Suprapubic skin (tissue), 4 donors: ENCODE results near the gene ELMO1.

Source experiments
- EP300 ChIP-seq: sonication (generic); formaldehyde crosslinking; IDR thresholded peaks from one replicate; pipeline ENCODE4 v1.6.1; 2017; ENCODE audit warnings: antibody characterized with exemption
- POLR2A ChIP-seq, 2 donors: fragments of 450-650 bp; IDR thresholded peaks; one replicate each; pipeline ENCODE4 v1.6.1; 2017; ENCODE audit warnings: antibody characterized with exemption in 2 of 2, mild to moderate bottlenecking in 2 of 2, moderate library complexity in 2 of 2
- POLR2AphosphoS5 ChIP-seq, 3 donors: sonication (generic); formaldehyde crosslinking; IDR thresholded peaks; one replicate each; pipeline ENCODE4 v1.6.1; 2017; ENCODE audit warnings: antibody characterized with exemption in 3 of 3
- TF ChIP-seq, protein P1 (sequence below), 2 donors: fragments of 200-600 bp in 1 of 2; fragments of 450-650 bp in 1 of 2; sonication (generic) in 1 of 2; IDR thresholded peaks; one replicate each; pipeline ENCODE4 v1.5.1; 2016 to 2019; ENCODE audit warnings: antibody characterized with exemption in 2 of 2, mild to moderate bottlenecking in 1 of 2, moderate library complexity in 1 of 2

DNA sequence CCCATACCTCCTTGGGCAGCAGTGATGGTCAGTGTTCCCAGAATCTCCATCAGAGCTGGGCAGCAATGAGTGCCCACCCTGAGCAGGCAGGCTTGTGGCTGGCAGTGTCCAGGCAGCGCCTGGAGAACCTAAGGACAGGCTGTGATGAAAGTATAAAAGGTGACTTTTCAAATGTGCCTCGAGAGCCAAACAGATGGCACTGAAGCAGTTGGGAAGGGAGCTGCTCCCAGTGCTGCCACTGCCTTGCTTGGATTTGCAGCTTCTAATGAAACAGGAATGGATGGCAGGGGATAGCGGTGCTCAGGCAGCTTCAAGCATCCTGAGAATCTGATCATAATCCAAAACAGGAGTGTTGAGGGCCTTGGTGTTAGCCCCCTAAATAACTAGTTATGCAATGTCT lies 544.6 kb downstream of the ELMO1 start:
- TF ChIP-seq POLR2AphosphoS5 (IDR thresholded peaks at IDR 0.05) (no peak), POLR2A (IDR thresholded peaks at IDR 0.05) (no peak), EP300 (no peak)
- TF ChIP-seq, protein P1, sequence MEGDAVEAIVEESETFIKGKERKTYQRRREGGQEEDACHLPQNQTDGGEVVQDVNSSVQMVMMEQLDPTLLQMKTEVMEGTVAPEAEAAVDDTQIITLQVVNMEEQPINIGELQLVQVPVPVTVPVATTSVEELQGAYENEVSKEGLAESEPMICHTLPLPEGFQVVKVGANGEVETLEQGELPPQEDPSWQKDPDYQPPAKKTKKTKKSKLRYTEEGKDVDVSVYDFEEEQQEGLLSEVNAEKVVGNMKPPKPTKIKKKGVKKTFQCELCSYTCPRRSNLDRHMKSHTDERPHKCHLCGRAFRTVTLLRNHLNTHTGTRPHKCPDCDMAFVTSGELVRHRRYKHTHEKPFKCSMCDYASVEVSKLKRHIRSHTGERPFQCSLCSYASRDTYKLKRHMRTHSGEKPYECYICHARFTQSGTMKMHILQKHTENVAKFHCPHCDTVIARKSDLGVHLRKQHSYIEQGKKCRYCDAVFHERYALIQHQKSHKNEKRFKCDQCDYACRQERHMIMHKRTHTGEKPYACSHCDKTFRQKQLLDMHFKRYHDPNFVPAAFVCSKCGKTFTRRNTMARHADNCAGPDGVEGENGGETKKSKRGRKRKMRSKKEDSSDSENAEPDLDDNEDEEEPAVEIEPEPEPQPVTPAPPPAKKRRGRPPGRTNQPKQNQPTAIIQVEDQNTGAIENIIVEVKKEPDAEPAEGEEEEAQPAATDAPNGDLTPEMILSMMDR (IDR thresholded peaks at IDR 0.05): no peak
